GM19324 (cell line): Measurements from ENCODE around the gene VEGFA.

Experiments used
- ATAC-seq: cut with Tn5 transposase; IDR thresholded peaks from one replicate; pipeline ENCODE4 v1.9.1; 2021; ENCODE audit warnings: mild to moderate bottlenecking, moderate library complexity; ENCODE audit not compliant: unreplicated experiment, low FRiP score

VEGFA gene

DNA sequence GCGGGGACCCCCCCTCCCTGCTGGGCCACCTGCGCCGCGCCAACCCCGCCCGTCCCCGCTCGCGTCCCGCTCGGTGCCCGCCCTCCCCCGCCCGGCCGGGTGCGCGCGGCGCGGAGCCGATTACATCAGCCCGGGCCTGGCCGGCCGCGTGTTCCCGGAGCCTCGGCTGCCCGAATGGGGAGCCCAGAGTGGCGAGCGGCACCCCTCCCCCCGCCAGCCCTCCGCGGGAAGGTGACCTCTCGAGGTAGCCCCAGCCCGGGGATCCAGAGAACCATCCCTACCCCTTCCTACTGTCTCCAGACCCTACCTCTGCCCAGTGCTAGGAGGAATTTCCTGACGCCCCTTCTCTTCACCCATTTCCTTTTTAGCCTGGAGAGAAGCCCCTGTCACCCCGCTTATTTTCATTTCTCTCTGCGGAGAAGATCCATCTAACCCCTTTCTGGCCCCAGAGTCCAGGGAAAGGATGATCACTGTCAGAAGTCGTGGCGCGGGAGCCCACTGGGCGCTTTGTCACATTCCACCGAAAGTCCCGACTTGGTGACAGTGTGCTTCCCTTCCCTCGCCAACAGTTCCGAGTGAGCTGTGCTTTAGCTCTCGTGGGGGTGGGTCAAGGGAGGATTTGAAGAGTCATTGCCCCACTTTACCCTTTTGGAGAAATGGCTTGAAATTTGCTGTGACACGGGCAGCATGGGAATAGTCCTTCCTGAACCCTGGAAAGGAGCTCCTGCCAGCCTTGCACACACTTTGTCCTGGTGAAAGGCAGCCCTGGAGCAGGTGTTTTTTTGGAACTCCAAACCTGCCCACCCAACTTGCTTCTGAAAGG is 2.1 kb downstream of the VEGFA start:
- peak; percentile 22 for ATAC-seq

GRCh38 chr6:43772681-43773049 is 2.7 kb downstream of the VEGFA start:
- no peak for ATAC-seq

- no peak for ATAC-seq
Observed at GRCh38 chr6:43773050-43773979, 3.3 kb downstream of the VEGFA start.

- no peak for ATAC-seq
Observed at GRCh38 chr6:43773980-43774775, 4.2 kb downstream of the VEGFA start.

- ATAC-seq = no peak
Observed at GRCh38 chr6:43774776-43775534, 4.9 kb downstream of the VEGFA start.

DNA sequence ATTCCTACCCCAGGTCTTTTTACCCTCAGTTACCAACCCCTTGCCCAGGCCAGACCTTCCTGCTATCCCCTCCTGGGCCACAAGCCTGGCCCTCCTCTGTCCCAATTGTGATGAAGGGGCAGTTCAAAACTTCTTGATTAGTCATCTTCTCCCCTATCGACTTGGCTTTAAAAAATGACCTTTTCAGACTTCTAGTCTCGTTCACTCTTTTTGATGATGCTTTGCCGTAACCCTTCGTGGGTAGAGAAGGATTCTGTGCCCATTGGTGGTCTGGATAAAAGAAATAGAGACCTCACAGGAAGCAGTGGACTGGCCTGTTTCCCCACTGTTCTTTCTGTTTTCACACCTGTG is 5.5 kb downstream of the VEGFA start:
- ATAC-seq = no peak

GRCh38 chr6:43776115-43776798 is 6.2 kb downstream of the VEGFA start:
- no peak for ATAC-seq

DNA sequence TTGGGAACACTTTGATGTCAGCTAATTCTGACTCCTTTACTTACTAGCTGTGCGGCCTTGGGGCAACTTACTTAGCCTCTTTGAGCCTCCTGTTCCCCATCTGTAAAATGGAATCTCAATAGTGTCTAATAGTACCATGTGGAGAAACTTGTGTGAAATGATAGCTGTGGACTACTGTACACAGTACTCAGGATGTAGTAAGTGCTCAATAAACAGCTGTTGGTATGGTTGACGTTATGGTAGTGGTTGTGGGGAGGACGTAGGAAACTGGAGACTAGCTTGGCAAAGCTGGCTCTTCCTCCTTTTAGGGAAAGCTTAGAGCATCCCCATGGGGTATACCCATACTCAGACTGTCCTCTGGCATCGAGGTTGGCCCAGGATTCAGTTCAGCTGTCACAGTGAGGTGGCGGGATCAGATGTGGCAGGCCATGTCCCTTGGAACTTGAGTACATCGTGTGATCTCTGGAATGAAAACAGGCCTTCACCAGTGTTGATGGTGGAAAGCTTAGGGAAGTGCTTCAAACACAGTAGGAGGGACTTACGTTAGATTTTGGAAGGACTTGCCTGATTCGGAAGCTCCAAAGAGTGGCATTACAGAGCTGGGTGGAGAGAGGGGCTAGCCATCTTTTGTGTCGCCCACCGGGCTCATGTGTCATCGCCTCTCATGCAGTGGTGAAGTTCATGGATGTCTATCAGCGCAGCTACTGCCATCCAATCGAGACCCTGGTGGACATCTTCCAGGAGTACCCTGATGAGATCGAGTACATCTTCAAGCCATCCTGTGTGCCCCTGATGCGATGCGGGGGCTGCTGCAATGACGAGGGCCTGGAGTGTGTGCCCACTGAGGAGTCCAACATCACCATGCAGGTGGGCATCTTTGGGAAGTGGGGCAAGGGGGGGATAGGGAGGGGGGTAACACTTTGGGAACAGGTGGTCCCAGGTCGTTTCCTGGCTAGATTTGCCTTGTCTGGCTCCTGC is 7.1 kb downstream of the VEGFA start:
- no peak for ATAC-seq

GRCh38 chr6:43778131-43778855 is 8.3 kb downstream of the VEGFA start:
- no peak for ATAC-seq

GRCh38 chr6:43778976-43779851 is 9.2 kb downstream of the VEGFA start:
- ATAC-seq = no peak

DNA sequence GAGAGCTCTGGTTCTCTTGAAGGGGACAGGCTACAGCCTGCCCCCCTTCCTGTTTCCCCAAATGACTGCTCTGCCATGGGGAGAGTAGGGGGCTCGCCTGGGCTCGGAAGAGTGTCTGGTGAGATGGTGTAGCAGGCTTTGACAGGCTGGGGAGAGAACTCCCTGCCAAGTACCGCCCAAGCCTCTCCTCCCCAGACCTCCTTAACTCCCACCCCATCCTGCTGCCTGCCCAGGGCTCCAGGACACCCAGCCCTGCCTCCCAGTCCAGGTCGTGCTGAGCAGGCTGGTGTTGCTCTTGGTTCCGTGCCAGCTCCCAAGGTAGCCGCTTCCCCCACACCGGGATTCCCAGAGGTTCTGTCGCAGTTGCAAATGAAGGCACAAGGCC is 9.8 kb downstream of the VEGFA start:
- no peak for ATAC-seq

- ATAC-seq = no peak
Observed at GRCh38 chr6:43780293-43780692, 10.3 kb downstream of the VEGFA start.

GRCh38 chr6:43780941-43781928 is 11.2 kb downstream of the VEGFA start:
- no peak for ATAC-seq

DNA sequence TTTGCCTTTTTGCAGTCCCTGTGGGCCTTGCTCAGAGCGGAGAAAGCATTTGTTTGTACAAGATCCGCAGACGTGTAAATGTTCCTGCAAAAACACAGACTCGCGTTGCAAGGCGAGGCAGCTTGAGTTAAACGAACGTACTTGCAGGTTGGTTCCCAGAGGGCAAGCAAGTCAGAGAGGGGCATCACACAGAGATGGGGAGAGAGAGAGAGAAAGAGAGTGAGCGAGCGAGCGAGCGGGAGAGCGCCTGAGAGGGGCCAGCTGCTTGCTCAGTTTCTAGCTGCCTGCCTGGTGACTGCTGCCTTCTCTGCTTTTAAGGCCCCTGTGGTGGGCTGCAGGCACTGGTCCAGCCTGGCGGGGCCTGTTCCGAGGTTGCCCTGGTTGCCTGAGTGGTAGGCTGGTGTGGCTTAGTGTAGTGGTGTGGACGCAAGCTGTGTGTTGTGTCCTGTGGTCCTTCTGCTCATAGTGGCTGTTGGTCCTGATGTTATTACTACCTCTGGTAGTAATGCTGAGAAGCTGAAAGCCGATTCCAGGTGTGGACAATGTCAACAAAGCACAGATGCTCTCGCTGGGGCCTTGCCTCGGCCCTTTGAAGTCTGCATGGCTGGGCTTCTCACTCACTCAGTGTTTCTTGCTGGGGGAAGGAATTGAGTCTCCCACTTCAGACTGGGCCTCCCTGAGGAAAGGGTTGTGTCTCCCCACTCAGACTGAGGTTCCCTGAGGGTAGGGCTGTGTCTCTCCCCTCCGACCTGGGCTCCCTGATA is 12.1 kb downstream of the VEGFA start:
- no peak for ATAC-seq
